Endothelial cell of umbilical vein (primary cell): ENCODE measurements around the gene ATPAF1. TPM values are rescaled to one million over a fixed set of nuclear protein-coding genes. Genes with fewer than 3 reads are reported as not detected.

Source experiments
- BruUV-seq: library from RNA; stranded (reverse); fragments of 400-500 nt; replicated peaks from 2 replicates; lab custom pipeline; 2021; lab: Mats Ljungman, UMichigan
- CTCF ChIA-PET: fragments of 300-600, 350-600 bp; sonication (Branson Sonifier 250); formaldehyde crosslinking; loops from one replicate; lab custom pipeline; 2021; ENCODE audit warnings: antibody characterized with exemption, inconsistent platforms; lab: Charles Lee
- POLR2A ChIA-PET: fragments of 300-600, 350-600 bp; sonication (Branson Sonifier 250); formaldehyde crosslinking; loops from one replicate; lab custom pipeline; 2021; ENCODE audit warnings: antibody characterized with exemption, inconsistent platforms; lab: Charles Lee
- DNase-seq: peaks from one replicate; pipeline ENCODE4 v3.0.0-alpha.2; 2011; ENCODE audit warnings: low read depth, low spot score
- FAIRE-seq: peaks from 2 replicates; lab custom pipeline; 2011; peaks lifted over from hg19 to GRCh38; lab: Jason Lieb, UNC
- H2AFZ ChIP-seq: 2 replicates; pipeline ENCODE4 v1.6.0; 2012; ENCODE audit warnings: low read depth, low read length, control low read depth, inconsistent platforms
- H3K27ac ChIP-seq: 2 replicates; pipeline ENCODE4 v1.5.1; 2011; ENCODE audit warnings: low read depth, mild to moderate bottlenecking, control low read depth, low read length, moderate library complexity; ENCODE audit not compliant: insufficient read depth
- H3K27me3 ChIP-seq, 2 experiments: 2 replicates each; pipeline versions ENCODE4 v1.6.0 to v1.6.1; 2011; ENCODE audit warnings: low read length in 2 of 2, mixed read lengths in 1 of 2; ENCODE audit not compliant: control insufficient read depth in 2 of 2, insufficient read depth in 2 of 2
- H3K36me3 ChIP-seq, 2 experiments: 2 replicates in 1 of 2; 3 replicates in 1 of 2; pipeline ENCODE4 v1.5.1; 2011; ENCODE audit warnings: low read length in 2 of 2, mild to moderate bottlenecking in 1 of 2, moderate library complexity in 1 of 2; ENCODE audit not compliant: control insufficient read depth in 2 of 2, insufficient read depth in 2 of 2; ENCODE audit errors: extremely low read depth in 1 of 2
- H3K4me1 ChIP-seq: 3 replicates; pipeline ENCODE4 v1.5.1; 2011; ENCODE audit warnings: mild to moderate bottlenecking, low read length; ENCODE audit not compliant: control insufficient read depth, insufficient read depth; ENCODE audit errors: extremely low read depth
- H3K4me2 ChIP-seq: 2 replicates; pipeline ENCODE4 v1.6.1; 2011; ENCODE audit warnings: low read length, control low read depth, mixed read lengths; ENCODE audit not compliant: insufficient read depth
- H3K4me3 ChIP-seq, 3 experiments: fragments of 200-600 bp in 1 of 3; sonication (generic), shearing (Covaris generic) in 1 of 3; replicated peaks in 1 of 3; 2 replicates each; pipeline ENCODE4 v1.5.1; 2011 to 2016; ENCODE audit warnings: control low read depth in 3 of 3, low read length in 3 of 3, mild to moderate bottlenecking in 2 of 3, inconsistent platforms in 1 of 3, low read depth in 1 of 3, moderate library complexity in 1 of 3; ENCODE audit not compliant: insufficient read depth in 1 of 3
- H3K79me2 ChIP-seq: 2 replicates; pipeline ENCODE4 v1.6.0; 2012; ENCODE audit warnings: low read length, inconsistent platforms; ENCODE audit not compliant: control insufficient read depth, insufficient read depth
- H3K9ac ChIP-seq: replicated peaks from 2 replicates; pipeline ENCODE3; 2011; ENCODE audit warnings: low read length, control low read depth; ENCODE audit not compliant: insufficient read depth; ENCODE audit errors: extremely low read depth
- H3K9me1 ChIP-seq: replicated peaks from 3 replicates; pipeline ENCODE4 v1.6.0; 2011; ENCODE audit warnings: mild to moderate bottlenecking, low read length; ENCODE audit not compliant: control insufficient read depth, insufficient read depth; ENCODE audit errors: extremely low read depth
- H3K9me3 ChIP-seq: replicated peaks from 2 replicates; pipeline ENCODE4 v1.5.1; 2012; ENCODE audit warnings: low read length, inconsistent platforms; ENCODE audit not compliant: control insufficient read depth, insufficient read depth
- H4K20me1 ChIP-seq: replicated peaks from 2 replicates; pipeline ENCODE3; 2011; ENCODE audit warnings: mild to moderate bottlenecking, low read length; ENCODE audit not compliant: control insufficient read depth, insufficient read depth; ENCODE audit errors: extremely low read depth
- EZH2 ChIP-seq: IDR thresholded peaks from 2 replicates; pipeline ENCODE4 v1.6.1; 2012; ENCODE audit warnings: borderline replicate concordance, low read depth, mild to moderate bottlenecking, moderate library complexity, low read length, inconsistent platforms; ENCODE audit not compliant: severe bottlenecking
- FOS ChIP-seq: IDR thresholded peaks from 2 replicates; pipeline ENCODE4 v1.6.1; 2011; ENCODE audit warnings: mild to moderate bottlenecking, low read length, moderate library complexity, borderline replicate concordance; ENCODE audit not compliant: insufficient read depth
- GATA2 ChIP-seq: IDR thresholded peaks from 2 replicates; pipeline ENCODE4 v1.7.0; 2011; ENCODE audit warnings: low read depth, mild to moderate bottlenecking, moderate library complexity, mixed read lengths, low read length; ENCODE audit not compliant: insufficient read length, insufficient read depth
- JUN ChIP-seq: IDR thresholded peaks from 2 replicates; pipeline ENCODE4 v1.6.1; 2011; ENCODE audit warnings: borderline replicate concordance, low read depth; ENCODE audit not compliant: insufficient read length, insufficient read depth
- MYC ChIP-seq: IDR thresholded peaks from one replicate; pipeline ENCODE4 v1.6.1; 2011; ENCODE audit warnings: mild to moderate bottlenecking, low read depth, low read length
- POLR2A ChIP-seq: IDR thresholded peaks from 2 replicates; pipeline ENCODE4 v1.6.1; 2012; ENCODE audit warnings: low read depth, mild to moderate bottlenecking, control low read depth, low read length
- POLR2AphosphoS5 ChIP-seq: IDR thresholded peaks from 2 replicates; pipeline ENCODE4 v1.6.1; 2012; ENCODE audit warnings: low read depth, mild to moderate bottlenecking, control low read depth, low read length, moderate library complexity; ENCODE audit not compliant: insufficient read depth
- dilution Hi-C: fragments of 300-500 bp; cut with MboI; formaldehyde crosslinking; loops from one replicate; pipeline ENCODE4 v1.15.0; 2019; ENCODE audit warnings: low sequenced_read_pairs; ENCODE audit not compliant: extremely low pct_ligation_motif_present
- intact Hi-C: fragments of 100-400 bp; cut with micrococcal nuclease; formaldehyde crosslinking; loops from one replicate; pipeline ENCODE4 v1.10.0; 2022
- polyA plus RNA-seq, 4 experiments: library from polyadenylated mRNA; depleted of rRNA in 3 of 4; stranded (reverse) in 3 of 4; unstranded in 1 of 4; fragments of >200 nt; gene quantifications; 2 replicates each; pipeline versions ENCODE4 v1.2.1 to v1.2.3, GENCODE V29; 2011 to 2012; ENCODE audit warnings: missing spikeins in 1 of 4
- total RNA-seq: library from RNA; stranded (reverse); gene quantifications from 2 replicates; pipeline ENCODE4 v1.2.3, GENCODE V29; 2021
- TF ChIP-seq, protein P1 (sequence below): IDR thresholded peaks from 2 replicates; pipeline ENCODE4 v1.6.1; 2011; ENCODE audit not compliant: insufficient read depth, insufficient read length
- TF ChIP-seq, protein P2 (sequence below), 2 donors: IDR thresholded peaks; 1 replicate in 1 of 2; 2 replicates in 1 of 2; pipeline ENCODE4 v1.5.1; 2011; ENCODE audit warnings: low read length in 2 of 2, mild to moderate bottlenecking in 2 of 2, moderate library complexity in 2 of 2, control low read depth in 1 of 2, inconsistent platforms in 1 of 2, low read depth in 1 of 2; ENCODE audit not compliant: insufficient read depth in 1 of 2; ENCODE audit errors: extremely low read depth in 1 of 2

The ATPAF1 gene
- total and polyA plus RNA-seq, 2 donors (not counting 3 experiments of a cell fraction or from before 2014, with no cell fraction given), result 28.3 to 29.6 TPM

DNA sequence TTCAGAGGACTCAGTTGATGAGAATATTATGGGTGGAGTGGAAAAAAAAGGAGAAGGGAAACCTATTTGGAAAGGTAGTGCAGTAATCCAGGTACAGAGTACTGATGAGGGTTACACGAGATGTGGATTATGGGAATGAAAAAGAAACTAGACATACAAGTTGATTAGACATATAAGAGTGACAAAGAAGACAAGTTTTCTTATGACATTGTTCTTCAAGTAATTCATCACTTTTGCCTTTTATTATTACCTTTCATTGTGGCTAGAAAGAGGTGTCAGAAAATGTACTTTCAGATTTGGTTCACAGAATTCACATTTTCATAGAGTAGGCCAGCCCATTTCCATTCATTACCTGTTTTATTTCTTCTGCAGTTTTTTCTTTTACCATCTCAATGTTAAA is 10.4 kb downstream of the ATPAF1 start:
- intact Hi-C loops (no loop called here), dilution Hi-C loops (no loop called here)
- H3K27me3 ChIP-seq, result no peaks in the 10 kb centered on the region
- no peak overlapping the region for H3K4me3 ChIP-seq
- FAIRE-seq (no peak), DNase-seq (no peak)
- H3K79me2 ChIP-seq, result no peaks in the 10 kb centered on the region
- ChIA-PET POLR2A (no interaction called here), CTCF (interaction anchor here (1.0 kb wide), 1 partner anchor 34 kb away, joined by 3 read pairs; no protein-coding TSS in a partner anchor)
- H3K36me3 ChIP-seq, result peaks cover 4 to 5% of the 10 kb centered on the region in 2 experiments
- BruUV-seq, result no TSS peak
- H3K4me2 ChIP-seq, result no peak overlapping the region
- H3K4me1 ChIP-seq, result no peaks in the 10 kb centered on the region
- no peaks in the 10 kb centered on the region for H3K9me1 ChIP-seq
- no peak overlapping the region for H3K27ac ChIP-seq
- H3K9me3 ChIP-seq, result no peaks in the 10 kb centered on the region
- no peak overlapping the region for H2AFZ ChIP-seq
- no peak for TF ChIP-seq GATA2
- TF ChIP-seq POLR2AphosphoS5, result no peak
- TF ChIP-seq EZH2, result no peak
- TF ChIP-seq FOS, result no peak
- TF ChIP-seq, protein P1, sequence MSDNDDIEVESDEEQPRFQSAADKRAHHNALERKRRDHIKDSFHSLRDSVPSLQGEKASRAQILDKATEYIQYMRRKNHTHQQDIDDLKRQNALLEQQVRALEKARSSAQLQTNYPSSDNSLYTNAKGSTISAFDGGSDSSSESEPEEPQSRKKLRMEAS, result no peak
- no peak for TF ChIP-seq JUN
- no peak for TF ChIP-seq POLR2A
- TF ChIP-seq MYC, result no peak
- TF ChIP-seq, protein P2, sequence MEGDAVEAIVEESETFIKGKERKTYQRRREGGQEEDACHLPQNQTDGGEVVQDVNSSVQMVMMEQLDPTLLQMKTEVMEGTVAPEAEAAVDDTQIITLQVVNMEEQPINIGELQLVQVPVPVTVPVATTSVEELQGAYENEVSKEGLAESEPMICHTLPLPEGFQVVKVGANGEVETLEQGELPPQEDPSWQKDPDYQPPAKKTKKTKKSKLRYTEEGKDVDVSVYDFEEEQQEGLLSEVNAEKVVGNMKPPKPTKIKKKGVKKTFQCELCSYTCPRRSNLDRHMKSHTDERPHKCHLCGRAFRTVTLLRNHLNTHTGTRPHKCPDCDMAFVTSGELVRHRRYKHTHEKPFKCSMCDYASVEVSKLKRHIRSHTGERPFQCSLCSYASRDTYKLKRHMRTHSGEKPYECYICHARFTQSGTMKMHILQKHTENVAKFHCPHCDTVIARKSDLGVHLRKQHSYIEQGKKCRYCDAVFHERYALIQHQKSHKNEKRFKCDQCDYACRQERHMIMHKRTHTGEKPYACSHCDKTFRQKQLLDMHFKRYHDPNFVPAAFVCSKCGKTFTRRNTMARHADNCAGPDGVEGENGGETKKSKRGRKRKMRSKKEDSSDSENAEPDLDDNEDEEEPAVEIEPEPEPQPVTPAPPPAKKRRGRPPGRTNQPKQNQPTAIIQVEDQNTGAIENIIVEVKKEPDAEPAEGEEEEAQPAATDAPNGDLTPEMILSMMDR (IDR thresholded peaks at IDR 0.05; ENCODE audit: extremely low read depth in 1 of 2, insufficient read depth in 1 of 2, low read depth in 1 of 2, low read length in 2 of 2), result no peak
- no peaks in the 10 kb centered on the region for H4K20me1 ChIP-seq
- H3K9ac ChIP-seq, result no peak overlapping the region
